Hepatocyte (in vitro differentiated cells): ENCODE data around the gene CDK14.

Experiments used
- CTCF ChIP-seq: fragments of 200-600 bp; sonication (generic); IDR thresholded peaks from 2 replicates; pipeline ENCODE4 v1.5.1; 2016; ENCODE audit warnings: antibody characterized with exemption, mild to moderate bottlenecking; ENCODE audit not compliant: poor library complexity
- EZH2 ChIP-seq: fragments of 200-600 bp; sonication (generic); IDR thresholded peaks from 2 replicates; pipeline ENCODE4 v1.6.1; 2016; ENCODE audit warnings: antibody characterized with exemption, mild to moderate bottlenecking, borderline replicate concordance
- EZH2phosphoT487 ChIP-seq: fragments of 200-600 bp; sonication (generic); IDR thresholded peaks from one replicate; pipeline ENCODE4 v1.6.1; 2018; ENCODE audit warnings: antibody characterized with exemption, mild to moderate bottlenecking, low read depth, moderate library complexity; ENCODE audit not compliant: unreplicated experiment, severe bottlenecking

GRCh38 chr7:90995996-90996395, 399.9 kb downstream of the CDK14 start:
- no peak for TF ChIP-seq EZH2
- TF ChIP-seq CTCF = no peak
- no peak for TF ChIP-seq EZH2phosphoT487
